Neutrophil (primary cell): Measurements from ENCODE around the gene XKR8.

Experiments
- H3K27ac ChIP-seq: fragments of 200-600 bp; sonication (generic); 2 replicates; pipeline ENCODE4 v1.5.1; 2016; ENCODE audit warnings: mild to moderate bottlenecking, moderate library complexity
- H3K27me3 ChIP-seq: fragments of 200-600 bp; sonication (generic); 2 replicates; pipeline ENCODE4 v1.6.0; 2016; ENCODE audit warnings: mild to moderate bottlenecking
- H3K36me3 ChIP-seq: fragments of 200-600 bp; sonication (generic); 2 replicates; pipeline ENCODE4 v1.5.1; 2017
- H3K4me1 ChIP-seq, 2 experiments: fragments of 200-600 bp in 1 of 2; sonication (generic) in 1 of 2; 1 replicate in 1 of 2; 2 replicates in 1 of 2; pipeline versions ENCODE4 v1.5.1 to v1.6.1; 2013 to 2016; ENCODE audit warnings: low read depth in 1 of 2, low read length in 1 of 2, mild to moderate bottlenecking in 1 of 2, moderate library complexity in 1 of 2; ENCODE audit not compliant: control insufficient read depth in 1 of 2, insufficient read depth in 1 of 2
- H3K4me3 ChIP-seq, 2 experiments: fragments of 200-600 bp in 1 of 2; sonication (generic) in 1 of 2; 1 replicate in 1 of 2; 2 replicates in 1 of 2; pipeline ENCODE4 v1.5.1; 2013 to 2016; ENCODE audit warnings: low read depth in 1 of 2, low read length in 1 of 2, mild to moderate bottlenecking in 1 of 2, moderate library complexity in 1 of 2
- H3K9me3 ChIP-seq: fragments of 200-600 bp; sonication (generic); 2 replicates; pipeline ENCODE4 v1.5.1; 2016
- TF ChIP-seq, protein P1 (sequence below): fragments of 200-600 bp; sonication (generic); IDR thresholded peaks from 2 replicates; pipeline ENCODE4 v1.5.1; 2016; ENCODE audit warnings: antibody characterized with exemption

Gene XKR8

GRCh38 chr1:27970401-27970800 lies 10.6 kb downstream of the XKR8 start:
- no peaks in the 10 kb centered on the region for H3K9me3 ChIP-seq
- peaks cover 54% of the 10 kb centered on the region for H3K36me3 ChIP-seq
- H3K4me1 ChIP-seq = no peaks in the 10 kb centered on the region
- H3K27ac ChIP-seq = no peak overlapping the region
- TF ChIP-seq, protein P1, sequence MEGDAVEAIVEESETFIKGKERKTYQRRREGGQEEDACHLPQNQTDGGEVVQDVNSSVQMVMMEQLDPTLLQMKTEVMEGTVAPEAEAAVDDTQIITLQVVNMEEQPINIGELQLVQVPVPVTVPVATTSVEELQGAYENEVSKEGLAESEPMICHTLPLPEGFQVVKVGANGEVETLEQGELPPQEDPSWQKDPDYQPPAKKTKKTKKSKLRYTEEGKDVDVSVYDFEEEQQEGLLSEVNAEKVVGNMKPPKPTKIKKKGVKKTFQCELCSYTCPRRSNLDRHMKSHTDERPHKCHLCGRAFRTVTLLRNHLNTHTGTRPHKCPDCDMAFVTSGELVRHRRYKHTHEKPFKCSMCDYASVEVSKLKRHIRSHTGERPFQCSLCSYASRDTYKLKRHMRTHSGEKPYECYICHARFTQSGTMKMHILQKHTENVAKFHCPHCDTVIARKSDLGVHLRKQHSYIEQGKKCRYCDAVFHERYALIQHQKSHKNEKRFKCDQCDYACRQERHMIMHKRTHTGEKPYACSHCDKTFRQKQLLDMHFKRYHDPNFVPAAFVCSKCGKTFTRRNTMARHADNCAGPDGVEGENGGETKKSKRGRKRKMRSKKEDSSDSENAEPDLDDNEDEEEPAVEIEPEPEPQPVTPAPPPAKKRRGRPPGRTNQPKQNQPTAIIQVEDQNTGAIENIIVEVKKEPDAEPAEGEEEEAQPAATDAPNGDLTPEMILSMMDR = no peak
- H3K4me3 ChIP-seq = no peak overlapping the region
- no peaks in the 10 kb centered on the region for H3K27me3 ChIP-seq

DNA sequence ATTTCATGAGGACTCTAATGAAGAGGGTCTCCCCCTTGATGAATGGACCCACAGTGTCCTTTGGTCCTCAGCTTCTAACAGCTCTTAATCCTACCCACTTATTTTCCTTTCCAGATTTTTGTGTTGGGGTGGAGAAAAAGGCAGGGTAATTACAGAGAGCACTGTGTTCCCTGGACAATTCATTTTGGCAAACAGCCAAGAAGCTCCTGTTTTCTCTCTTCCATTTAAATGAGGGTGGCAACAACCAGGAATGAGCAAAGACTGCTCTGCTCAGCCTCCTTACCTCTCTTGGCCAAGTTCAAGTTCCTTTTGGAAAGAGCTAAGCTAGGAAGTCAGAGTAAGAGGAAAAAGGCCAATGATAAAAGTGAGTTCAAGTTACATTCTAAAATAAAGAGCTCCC lies 11.9 kb downstream of the XKR8 start:
- H3K36me3 ChIP-seq = peaks cover 45% of the 10 kb centered on the region
- no peaks in the 10 kb centered on the region for H3K9me3 ChIP-seq
- TF ChIP-seq, protein P1 = no peak
- no peaks in the 10 kb centered on the region for H3K27me3 ChIP-seq
- no peak overlapping the region for H3K27ac ChIP-seq
- H3K4me3 ChIP-seq = no peak overlapping the region
- no peaks in the 10 kb centered on the region for H3K4me1 ChIP-seq

GRCh38 chr1:27972141-27972540 lies 12.4 kb downstream of the XKR8 start:
- Histone ChIP-seq H3K9me3 (no peaks in the 10 kb centered on the region), H3K4me1 (no peaks in the 10 kb centered on the region), H3K27ac (no peak overlapping the region), H3K27me3 (no peaks in the 10 kb centered on the region), H3K4me3 (no peak overlapping the region), H3K36me3 (peaks cover 45% of the 10 kb centered on the region)
- TF ChIP-seq, protein P1 = no peak

- H3K27me3 ChIP-seq = no peaks in the 10 kb centered on the region
- no peak overlapping the region for H3K27ac ChIP-seq
- peaks cover 32% of the 10 kb centered on the region for H3K36me3 ChIP-seq
- peaks cover 1% of the 10 kb centered on the region in 2 experiments for H3K4me1 ChIP-seq
- H3K9me3 ChIP-seq = no peaks in the 10 kb centered on the region
- TF ChIP-seq, protein P1 = no peak
- no peak overlapping the region for H3K4me3 ChIP-seq
These were observed 14.1 kb downstream of the XKR8 start for GRCh38 chr1:27973771-27974416.

DNA sequence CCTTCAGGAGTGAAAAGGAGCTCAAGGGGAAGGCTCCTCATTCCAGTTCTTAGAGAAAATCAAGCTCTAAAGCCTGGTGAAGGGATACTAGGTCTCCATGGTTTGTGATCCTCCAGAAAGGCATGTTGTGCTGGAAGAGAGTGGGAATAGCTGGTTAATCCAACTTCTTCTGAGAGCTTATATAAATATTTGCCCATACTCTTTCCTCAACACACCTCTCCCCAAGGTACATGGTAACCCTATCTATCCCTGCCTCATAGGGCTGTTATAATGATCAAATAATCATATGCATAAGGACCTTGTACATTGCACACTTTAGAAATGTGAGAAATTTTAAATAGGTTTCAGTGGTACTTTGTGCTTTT lies 14.6 kb downstream of the XKR8 start:
- TF ChIP-seq, protein P1 = no peak
- Histone ChIP-seq H3K4me3 (no peak overlapping the region), H3K36me3 (peaks cover 29% of the 10 kb centered on the region), H3K9me3 (no peaks in the 10 kb centered on the region), H3K27me3 (no peaks in the 10 kb centered on the region), H3K4me1 (peaks cover 6% of the 10 kb centered on the region in 2 experiments), H3K27ac (no peak overlapping the region)
